HG02885 (cell line): Measurements from ENCODE around the gene TEKT3.

Source experiments
- ATAC-seq: cut with Tn5 transposase; IDR thresholded peaks from one replicate; pipeline ENCODE4 v1.9.1; 2021; ENCODE audit warnings: mild to moderate bottlenecking; ENCODE audit not compliant: unreplicated experiment, poor library complexity

TEKT3 gene

GRCh38 chr17:15341385-15341849, at the start of gene TEKT3:
TSS of gene TEKT3 (minus strand) at chr17:15341597. CDS start at chr17:15331585, 10,012 bp downstream.
- ATAC-seq = no peak

GRCh38 chr17:15388356-15389041, 47.1 kb upstream of the TEKT3 start:
- ATAC-seq = no peak

GRCh38 chr17:15386083-15386482, 44.7 kb upstream of the TEKT3 start:
- no peak for ATAC-seq

GRCh38 chr17:15385305-15385704, 43.9 kb upstream of the TEKT3 start:
- no peak for ATAC-seq

GRCh38 chr17:15384142-15384787, 42.9 kb upstream of the TEKT3 start:
- no peak for ATAC-seq

GRCh38 chr17:15382914-15383313, 41.5 kb upstream of the TEKT3 start:
- ATAC-seq = no peak

GRCh38 chr17:15381707-15382106, 40.3 kb upstream of the TEKT3 start:
- ATAC-seq = no peak

GRCh38 chr17:15380446-15380845, 39.0 kb upstream of the TEKT3 start:
- ATAC-seq = no peak

GRCh38 chr17:15379659-15380058, 38.3 kb upstream of the TEKT3 start:
- no peak for ATAC-seq

GRCh38 chr17:15378243-15378642, 36.8 kb upstream of the TEKT3 start:
- ATAC-seq = no peak

GRCh38 chr17:15377616-15378015, 36.2 kb upstream of the TEKT3 start:
- ATAC-seq = no peak

- no peak for ATAC-seq
Observed at GRCh38 chr17:15377200-15377599, 35.8 kb upstream of the TEKT3 start.

- ATAC-seq = no peak
Observed at GRCh38 chr17:15371376-15372130, 30.2 kb upstream of the TEKT3 start.

GRCh38 chr17:15368600-15368999, 27.2 kb upstream of the TEKT3 start:
- no peak for ATAC-seq

- ATAC-seq = no peak
Observed at GRCh38 chr17:15366026-15366425, 24.6 kb upstream of the TEKT3 start.

- ATAC-seq = no peak
Observed at GRCh38 chr17:15364615-15365014, 23.2 kb upstream of the TEKT3 start.

GRCh38 chr17:15363702-15364101, 22.3 kb upstream of the TEKT3 start:
- no peak for ATAC-seq

GRCh38 chr17:15361592-15361991, 20.2 kb upstream of the TEKT3 start:
- ATAC-seq = no peak

- no peak for ATAC-seq
Observed at GRCh38 chr17:15361151-15361550, 19.8 kb upstream of the TEKT3 start.

GRCh38 chr17:15354256-15354655, 12.9 kb upstream of the TEKT3 start:
- ATAC-seq = no peak

- ATAC-seq = no peak
Observed at GRCh38 chr17:15351925-15352324, 10.5 kb upstream of the TEKT3 start.
